Stimulated activated CD4-positive, alpha-beta T cell treated with anti-CD3 and anti-CD28 coated beads, Interleukin-4, amount 100 ng/mL, for 24 hours (primary cell): ENCODE measurements around the gene MTF1.

ENCODE experiments used
- DNase-seq: peaks from one replicate; pipeline ENCODE4 v3.0.0-alpha.2; 2020

Gene MTF1

GRCh38 chr1:37825506-37825905 lies 33.9 kb downstream of the MTF1 start:
- no peak for DNase-seq

GRCh38 chr1:37824001-37824400 lies 35.4 kb downstream of the MTF1 start:
- DNase-seq, result no peak

- DNase-seq, result no peak
Measured at GRCh38 chr1:37822906-37823815, 36.2 kb downstream of the MTF1 start.

GRCh38 chr1:37821481-37821880 lies 37.9 kb downstream of the MTF1 start:
- no peak for DNase-seq

- no peak for DNase-seq
Measured at GRCh38 chr1:37817481-37817880, 41.9 kb downstream of the MTF1 start.

GRCh38 chr1:37814252-37814651 lies 45.1 kb downstream of the MTF1 start:
- no peak for DNase-seq

- no peak for DNase-seq
Measured at GRCh38 chr1:37813529-37814145, 45.8 kb downstream of the MTF1 start.

GRCh38 chr1:37811027-37811655 lies 48.3 kb downstream of the MTF1 start:
- peak; percentile 69 for DNase-seq

GRCh38 chr1:37809942-37810341 lies 49.5 kb downstream of the MTF1 start:
- DNase-seq, result no peak

GRCh38 chr1:37808369-37809319 lies 50.7 kb downstream of the MTF1 start:
- DNase-seq, result no peak

GRCh38 chr1:37807555-37808368 lies 51.6 kb downstream of the MTF1 start, which contains the start of the genes C1orf122 and YRDC:
C1orf122 (plus strand) TSS chr1:37807790; CDS start chr1:37808405, 615 bp downstream.
YRDC (minus strand) TSS chr1:37808208; CDS start chr1:37808180, 28 bp downstream.
- peak; percentile 95 for DNase-seq

- DNase-seq, result no peak
Measured at GRCh38 chr1:37807220-37807554, 52.2 kb downstream of the MTF1 start.

- DNase-seq, result no peak
Measured at GRCh38 chr1:37802439-37802838, 57.0 kb downstream of the MTF1 start.

- DNase-seq, result no peak
Measured at GRCh38 chr1:37797750-37798345, 61.5 kb downstream of the MTF1 start.

- DNase-seq, result peak; percentile 41
Measured at GRCh38 chr1:37795340-37796125, 63.9 kb downstream of the MTF1 start.

GRCh38 chr1:37794372-37795339 lies 64.7 kb downstream of the MTF1 start:
- no peak for DNase-seq

GRCh38 chr1:37793773-37794371 lies 65.5 kb downstream of the MTF1 start, which contains the start of gene MANEAL:
MANEAL (plus strand) TSS chr1:37793847; CDS start chr1:37794183, 336 bp downstream.
- DNase-seq, result peak; percentile 19

GRCh38 chr1:37792943-37793686 lies 66.3 kb downstream of the MTF1 start:
- no peak for DNase-seq
